HAP-1 (cell line): ENCODE data around the gene PTCH1.

Experiments used
- DNase-seq, 2 experiments: peaks; one replicate each; pipeline ENCODE4 v3.0.0-alpha.2; 2016 to 2020; ENCODE audit warnings: low spot score in 2 of 2
- H3K27me3 ChIP-seq: fragments of 250-450 bp; sonication (Bioruptor Pico); 2 replicates; pipeline ENCODE4 v1.5.1; 2020; ENCODE audit warnings: low read depth, mild to moderate bottlenecking, moderate library complexity
- H3K36me3 ChIP-seq: fragments of 250-450 bp; sonication (Bioruptor Pico); replicated peaks from 2 replicates; pipeline ENCODE4 v1.5.1; 2020; ENCODE audit warnings: mild to moderate bottlenecking
- H3K4me1 ChIP-seq: fragments of 250-450 bp; sonication (Bioruptor Pico); 2 replicates; pipeline ENCODE4 v1.5.1; 2020; ENCODE audit warnings: mild to moderate bottlenecking
- H3K4me3 ChIP-seq: fragments of 250-450 bp; sonication (Bioruptor Pico); 2 replicates; pipeline ENCODE4 v1.5.1; 2020; ENCODE audit warnings: mild to moderate bottlenecking, moderate library complexity
- H3K9me3 ChIP-seq: fragments of 250-450 bp; sonication (Bioruptor Pico); 2 replicates; pipeline ENCODE4 v1.5.1; 2020; ENCODE audit warnings: mild to moderate bottlenecking, moderate library complexity
- in situ Hi-C: fragments of 300-500 bp; cut with MboI; formaldehyde crosslinking; loops from 3 replicates; pipeline ENCODE4 v1.14.3; 2020; ENCODE audit warnings: low sequenced_read_pairs, inconsistent platforms, mixed read lengths

The PTCH1 gene

DNA sequence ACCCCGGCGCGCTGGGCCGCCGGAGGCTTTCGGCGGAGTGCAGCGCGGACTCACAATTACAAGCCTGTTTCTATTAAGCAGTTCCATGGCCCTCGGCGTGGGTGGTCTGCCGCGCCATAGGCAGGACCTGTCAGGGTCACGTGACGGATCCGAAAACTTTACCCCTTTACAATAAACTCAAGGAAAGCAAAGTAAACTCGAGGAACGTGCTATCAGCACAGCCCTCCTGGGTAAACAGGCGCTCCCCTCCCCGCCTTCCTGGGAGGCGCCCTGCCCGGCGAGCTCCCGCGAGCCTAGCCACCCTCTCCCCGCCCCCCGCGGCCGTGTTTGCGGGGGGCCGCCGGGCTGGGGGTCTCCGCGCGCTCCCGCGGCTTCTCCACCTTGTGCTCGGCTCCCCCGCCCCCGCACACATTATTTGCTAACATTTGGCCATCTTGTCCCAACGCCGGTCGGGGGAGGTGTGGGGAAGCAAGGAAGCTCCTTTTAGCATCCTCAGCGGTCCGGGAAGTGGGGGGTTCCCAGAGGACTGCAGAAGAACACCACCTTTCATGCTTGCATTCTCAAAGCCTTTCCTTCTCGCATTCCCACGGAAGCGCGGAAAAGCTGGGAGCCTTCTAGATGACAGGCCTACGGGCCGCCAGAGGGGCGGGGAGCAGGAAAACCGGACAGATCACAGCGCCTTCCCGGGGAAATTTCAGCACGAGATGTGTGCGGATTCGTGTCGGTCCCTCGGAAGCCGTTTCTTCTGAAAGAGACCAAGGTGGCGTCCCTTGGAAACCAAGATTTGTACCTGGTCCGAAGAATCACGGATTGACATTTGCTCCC lies at the start of gene PTCH1:
Gene PTCH1 (minus strand): TSS at position 238 of the 825 bp plus-strand sequence.
- in situ Hi-C loops, result no loop called here

DNA sequence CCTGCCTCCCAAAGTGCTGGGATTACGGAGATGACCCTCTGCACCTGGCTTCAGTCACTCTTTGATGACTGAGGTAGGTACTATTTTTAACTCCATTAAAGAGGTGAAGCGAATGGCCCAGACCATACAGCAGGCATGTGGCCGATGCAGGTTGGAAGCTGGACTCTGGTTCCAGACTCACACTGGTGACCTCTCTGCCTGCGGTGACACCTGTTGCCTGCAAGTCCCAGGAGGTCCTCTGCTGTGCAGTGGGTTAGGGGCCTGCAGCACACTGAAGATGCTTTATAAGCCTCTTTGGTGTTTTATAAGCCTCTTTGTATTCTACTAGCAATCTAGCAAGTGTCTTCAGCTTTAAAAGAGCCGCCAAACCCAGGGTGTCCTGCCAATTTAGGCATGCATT lies 49.2 kb upstream of the PTCH1 start:
- DNase-seq, result no peak
- in situ Hi-C loops, result no loop called here
- H3K27me3 ChIP-seq, result no peaks in the 10 kb centered on the region
- no peaks in the 10 kb centered on the region for H3K4me1 ChIP-seq
- no peaks in the 10 kb centered on the region for H3K9me3 ChIP-seq
- no peak overlapping the region for H3K4me3 ChIP-seq
- no peaks in the 10 kb centered on the region for H3K36me3 ChIP-seq

More for the DNA sequence above, at the start of gene PTCH1:
- Histone ChIP-seq H3K27me3 (no peaks in the 10 kb centered on the region), H3K9me3 (no peaks in the 10 kb centered on the region), H3K36me3 (no peaks in the 10 kb centered on the region), H3K4me1 (peaks cover 35% of the 10 kb centered on the region), H3K4me3 (peak within 1 kb of the TSS; percentile 24)
- DNase-seq, result no peak

DNA sequence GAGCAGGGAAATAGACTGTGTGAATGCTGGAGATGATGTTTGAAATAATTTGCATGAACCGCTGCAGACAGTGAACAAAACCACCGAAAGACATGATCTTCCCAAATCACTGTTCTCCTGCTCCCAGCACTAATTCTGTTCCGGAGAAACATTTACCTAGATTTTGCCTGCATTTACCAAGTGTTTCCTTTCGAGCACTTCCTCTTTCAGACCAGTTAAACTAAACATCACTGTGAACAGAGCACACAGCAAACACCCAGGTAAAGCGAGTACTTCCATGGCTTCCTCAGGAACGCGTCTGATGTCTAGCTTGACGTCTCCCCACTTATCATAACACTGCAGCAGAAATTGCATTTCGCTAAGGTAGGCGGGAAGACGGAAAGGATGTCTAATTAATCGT lies 45.1 kb upstream of the PTCH1 start:
- Histone ChIP-seq H3K4me3 (no peak overlapping the region), H3K4me1 (no peaks in the 10 kb centered on the region), H3K27me3 (no peaks in the 10 kb centered on the region), H3K36me3 (no peaks in the 10 kb centered on the region), H3K9me3 (no peaks in the 10 kb centered on the region)
- DNase-seq, result no peak
- in situ Hi-C loops, result no loop called here

DNA sequence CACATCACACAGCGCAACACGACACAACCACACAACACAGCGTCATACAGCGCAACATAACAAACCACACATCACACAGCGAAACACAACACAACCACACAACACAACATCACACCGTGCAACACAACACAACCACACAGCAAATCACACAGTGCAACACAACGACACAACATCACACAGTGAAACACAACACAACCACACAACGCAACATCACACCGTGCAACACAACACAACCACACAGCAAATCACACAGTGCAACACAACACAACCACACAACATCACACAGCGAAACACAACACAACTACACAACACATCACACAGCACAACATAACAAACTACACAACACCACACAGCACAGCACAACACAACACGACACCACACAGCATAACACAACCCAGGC lies 40.4 kb upstream of the PTCH1 start:
- in situ Hi-C loops, result no loop called here
- no peak for DNase-seq
- no peaks in the 10 kb centered on the region for H3K4me1 ChIP-seq
- H3K27me3 ChIP-seq, result no peaks in the 10 kb centered on the region
- no peak overlapping the region for H3K4me3 ChIP-seq
- no peaks in the 10 kb centered on the region for H3K9me3 ChIP-seq
- no peaks in the 10 kb centered on the region for H3K36me3 ChIP-seq

DNA sequence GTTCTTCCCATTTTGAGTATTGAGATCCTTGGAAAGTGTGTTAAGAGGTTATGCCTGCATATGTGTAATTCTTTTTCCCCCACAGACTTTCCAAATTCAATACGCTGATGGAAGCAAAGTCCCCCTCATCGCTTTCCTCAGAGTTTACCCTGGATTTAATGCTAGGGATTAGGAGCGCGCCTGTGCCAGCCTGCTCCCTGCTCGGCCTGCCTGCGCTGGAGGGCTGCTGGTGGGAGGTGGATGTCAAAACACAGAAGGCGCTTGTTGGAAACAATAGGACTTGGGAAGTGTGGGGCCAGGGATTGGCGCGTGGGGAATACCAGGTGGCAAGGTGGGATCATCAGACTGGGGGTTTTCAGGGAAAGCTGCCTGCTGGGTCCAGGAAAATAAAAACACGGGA lies 39.8 kb upstream of the PTCH1 start:
- no peaks in the 10 kb centered on the region for H3K4me1 ChIP-seq
- DNase-seq, result no peak
- in situ Hi-C loops, result no loop called here
- H3K9me3 ChIP-seq, result no peaks in the 10 kb centered on the region
- H3K4me3 ChIP-seq, result no peak overlapping the region
- H3K27me3 ChIP-seq, result no peaks in the 10 kb centered on the region
- H3K36me3 ChIP-seq, result no peaks in the 10 kb centered on the region

DNA sequence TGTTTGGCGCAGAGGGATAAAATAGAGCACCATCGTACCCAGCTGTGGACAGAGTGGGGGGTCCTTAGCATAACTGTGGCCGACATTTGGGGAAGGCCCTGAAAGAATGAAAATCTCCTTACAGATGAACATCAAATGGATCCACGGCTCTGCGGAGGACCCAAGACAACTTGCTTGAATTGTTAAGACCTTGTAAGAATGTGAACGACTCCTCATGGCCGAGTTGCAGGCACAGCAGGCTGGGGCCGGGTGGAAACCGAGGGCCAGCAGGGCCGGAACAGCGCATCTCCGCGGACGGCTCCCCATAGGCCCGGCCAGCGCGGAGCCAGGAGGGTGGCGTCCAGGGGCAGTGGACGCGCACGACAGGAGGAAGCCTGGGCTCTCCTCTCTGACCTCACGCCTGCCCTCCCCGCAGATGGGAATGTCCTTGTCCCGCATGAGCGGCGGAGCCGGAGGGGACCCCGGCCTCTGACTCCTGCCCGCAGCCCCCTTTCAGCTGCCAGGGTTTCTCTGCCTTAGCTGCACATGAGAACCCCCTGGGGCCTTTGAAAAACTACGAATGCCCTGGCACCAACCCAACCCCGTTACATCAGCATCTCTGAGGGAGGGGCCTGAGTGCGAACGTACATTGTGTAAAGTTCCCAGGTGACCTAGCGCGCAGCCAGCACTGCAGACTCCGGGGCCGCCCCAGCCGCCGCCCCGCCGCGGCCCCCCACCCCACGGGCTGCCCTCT lies 36.2 kb upstream of the PTCH1 start:
- Histone ChIP-seq H3K9me3 (no peaks in the 10 kb centered on the region), H3K4me3 (no peak overlapping the region), H3K27me3 (no peaks in the 10 kb centered on the region), H3K4me1 (no peaks in the 10 kb centered on the region), H3K36me3 (no peaks in the 10 kb centered on the region)
- in situ Hi-C loops, result no loop called here
- no peak for DNase-seq

DNA sequence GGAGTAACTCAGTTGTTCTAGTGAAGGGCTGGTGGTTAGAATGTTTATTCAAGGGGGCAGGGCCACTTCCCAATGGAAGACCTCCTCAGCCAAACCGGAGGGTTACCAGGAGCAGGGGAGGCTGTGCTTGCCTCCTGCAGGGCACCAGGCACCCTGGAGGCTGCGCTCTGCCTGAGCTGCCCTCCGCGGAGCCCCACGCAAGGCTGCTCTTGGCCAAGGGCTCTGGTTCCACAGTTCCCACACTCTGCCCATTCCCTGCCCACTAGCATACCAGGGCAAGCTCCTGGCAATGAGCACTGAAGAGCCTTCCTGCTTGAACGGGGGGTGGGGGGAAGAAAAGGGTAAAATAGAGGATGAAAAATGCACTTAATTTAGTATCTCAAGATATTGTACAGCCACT lies 35.5 kb upstream of the PTCH1 start:
- Histone ChIP-seq H3K4me3 (no peak overlapping the region), H3K36me3 (no peaks in the 10 kb centered on the region), H3K9me3 (no peaks in the 10 kb centered on the region), H3K4me1 (no peaks in the 10 kb centered on the region), H3K27me3 (no peaks in the 10 kb centered on the region)
- no peak for DNase-seq
- in situ Hi-C loops, result no loop called here

DNA sequence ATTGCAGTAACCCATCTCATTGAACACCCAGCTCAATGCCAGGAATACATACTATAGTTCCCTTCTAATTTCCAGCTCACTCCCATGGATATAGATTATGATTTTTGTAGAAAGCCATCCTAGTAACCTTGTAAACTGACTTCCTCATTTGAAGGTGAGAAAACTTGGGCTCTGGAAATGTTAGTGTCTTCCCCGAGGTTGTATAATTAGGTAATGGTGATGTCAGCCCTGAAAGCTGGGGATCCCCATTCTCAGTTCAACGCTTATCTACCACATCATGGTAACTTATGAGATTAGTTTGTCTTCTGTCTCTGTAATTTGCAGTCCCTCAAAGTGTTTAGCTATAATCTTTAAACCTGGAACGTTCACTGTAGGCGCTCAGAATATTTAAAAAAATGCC lies 34.6 kb upstream of the PTCH1 start:
- Histone ChIP-seq H3K4me3 (no peak overlapping the region), H3K36me3 (no peaks in the 10 kb centered on the region), H3K4me1 (no peaks in the 10 kb centered on the region), H3K27me3 (no peaks in the 10 kb centered on the region), H3K9me3 (no peaks in the 10 kb centered on the region)
- in situ Hi-C loops, result no loop called here
- DNase-seq, result no peak

DNA sequence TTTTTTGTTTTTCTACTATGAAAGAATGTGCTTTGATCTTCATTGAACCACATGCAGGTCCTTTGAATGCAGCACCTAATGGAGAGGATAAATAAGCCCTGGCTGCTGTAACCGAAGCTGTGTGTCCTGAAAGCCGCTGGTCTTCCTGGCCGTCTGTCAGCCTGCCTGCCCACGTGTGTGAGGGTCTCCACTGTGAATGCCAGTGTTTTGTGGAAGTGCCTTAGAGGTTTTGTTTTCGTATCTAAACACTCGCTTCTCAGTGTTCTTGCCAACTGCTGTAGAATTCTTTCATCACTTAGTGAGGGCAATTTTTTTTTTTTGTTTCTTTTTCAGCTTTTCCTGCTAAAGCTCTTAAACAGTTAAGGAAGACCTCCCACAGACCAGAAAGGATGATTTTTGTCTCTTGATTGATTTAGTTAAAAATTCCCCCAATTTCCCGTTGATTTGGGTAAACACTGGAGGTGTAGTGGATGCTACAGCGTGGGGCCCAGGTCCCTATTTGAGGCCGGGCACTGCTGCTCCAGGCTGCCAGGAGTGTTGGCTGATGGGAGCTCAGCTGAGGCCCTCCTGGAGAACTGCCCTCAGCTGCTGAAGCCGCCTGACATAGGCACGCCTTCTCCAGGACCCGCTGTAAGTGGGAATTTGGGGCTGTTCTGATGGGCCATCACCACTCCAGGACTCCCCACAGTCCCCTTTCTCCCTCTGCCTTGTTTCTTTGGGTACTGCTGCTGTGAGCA lies 29.2 kb upstream of the PTCH1 start:
- Histone ChIP-seq H3K4me3 (no peak overlapping the region), H3K4me1 (no peaks in the 10 kb centered on the region), H3K36me3 (no peaks in the 10 kb centered on the region), H3K9me3 (no peaks in the 10 kb centered on the region), H3K27me3 (no peaks in the 10 kb centered on the region)
- in situ Hi-C loops, result no loop called here
- DNase-seq, result no peak

DNA sequence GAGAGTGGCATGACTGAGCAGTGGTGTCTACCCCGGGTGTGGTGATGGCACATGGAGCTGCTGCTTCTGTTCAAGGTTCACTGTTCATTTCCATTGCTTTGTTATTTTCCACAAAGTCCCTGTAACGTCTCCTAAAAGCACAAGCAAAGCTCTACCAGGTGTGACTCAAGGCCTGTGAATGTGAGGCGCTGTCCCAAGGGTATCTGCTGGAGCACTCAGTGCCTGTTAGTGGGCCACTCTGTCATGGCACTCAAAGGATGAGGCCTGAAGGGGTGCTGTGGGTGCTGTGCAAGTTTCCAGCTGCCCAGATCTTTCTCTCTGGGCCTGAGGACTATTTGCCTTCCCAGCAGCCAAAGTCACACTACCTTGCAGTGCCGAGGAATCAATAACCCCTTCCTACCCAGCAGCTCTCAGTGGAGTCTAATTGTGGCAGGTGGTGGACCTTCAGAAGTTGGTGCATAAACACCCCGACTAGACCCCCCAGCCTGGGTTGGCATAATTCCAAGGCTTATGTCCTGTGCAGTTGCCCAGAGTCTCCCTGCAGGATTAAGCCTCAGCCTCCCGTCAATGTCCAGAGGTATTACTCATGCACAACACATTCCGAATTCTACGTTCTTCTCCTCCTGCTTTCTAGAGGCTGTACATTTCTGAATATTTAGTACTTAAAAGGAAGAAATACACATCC lies 17.4 kb upstream of the PTCH1 start:
- Histone ChIP-seq H3K9me3 (no peaks in the 10 kb centered on the region), H3K4me1 (no peaks in the 10 kb centered on the region; the same call in 1 of the 2 replicates), H3K27me3 (peaks cover 3% of the 10 kb centered on the region), H3K36me3 (no peaks in the 10 kb centered on the region), H3K4me3 (no peak overlapping the region)
- DNase-seq, result no peak
- in situ Hi-C loops, result no loop called here

DNA sequence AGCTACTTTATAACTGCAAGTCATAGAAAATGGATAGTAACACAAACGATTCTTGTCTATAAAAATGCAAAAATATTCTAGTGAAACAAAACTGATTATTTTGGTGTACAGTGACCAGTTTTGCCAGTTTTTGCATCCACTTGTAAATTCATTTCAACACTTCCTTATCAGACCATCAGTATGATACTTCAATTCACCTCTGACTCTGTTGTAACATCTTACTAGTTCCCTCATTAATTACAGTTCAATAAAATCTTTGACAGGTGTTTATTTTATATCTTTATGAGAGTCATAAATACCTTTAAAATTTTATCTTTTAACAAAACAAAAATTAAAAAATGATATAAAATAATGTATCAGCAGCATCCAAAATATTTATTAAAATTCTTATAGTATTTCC lies 13.1 kb upstream of the PTCH1 start:
- Histone ChIP-seq H3K9me3 (no peaks in the 10 kb centered on the region), H3K36me3 (no peaks in the 10 kb centered on the region), H3K27me3 (peaks cover 3% of the 10 kb centered on the region; the same call in 1 of the 2 replicates), H3K4me3 (no peak overlapping the region), H3K4me1 (no peaks in the 10 kb centered on the region; the same call in 1 of the 2 replicates)
- in situ Hi-C loops, result no loop called here
- DNase-seq, result no peak

DNA sequence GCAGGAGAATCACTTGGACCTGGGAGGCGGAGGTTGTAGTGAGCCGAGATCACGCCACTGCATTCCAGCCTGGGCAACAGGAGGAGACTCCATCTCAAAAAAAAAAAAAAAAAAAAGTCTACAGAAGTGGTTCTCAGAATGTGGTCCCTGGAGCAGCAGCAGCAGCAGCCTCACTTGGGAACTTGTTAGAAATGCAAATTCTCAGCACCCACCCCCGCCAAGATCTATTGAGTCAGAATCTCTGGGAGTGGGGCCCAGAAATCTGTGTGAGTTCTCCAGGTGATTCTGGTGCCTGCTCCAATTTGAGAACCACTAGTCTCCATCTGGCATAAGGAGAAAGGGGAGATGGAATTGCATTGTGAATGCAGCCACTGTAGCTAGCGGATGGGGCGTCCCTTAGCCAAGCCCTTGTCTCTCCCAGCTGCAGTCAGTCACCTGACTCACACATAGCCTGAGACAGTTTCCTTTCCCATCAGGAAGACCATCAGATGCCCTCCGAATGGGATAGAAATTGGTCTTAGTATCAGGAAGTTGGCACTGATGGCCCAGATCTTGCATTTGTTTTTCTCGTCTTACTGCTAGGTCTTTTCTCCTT lies 12.2 kb upstream of the PTCH1 start:
- peaks cover 3% of the 10 kb centered on the region; the same call in 1 of the 2 replicates for H3K27me3 ChIP-seq
- DNase-seq, result no peak
- no peaks in the 10 kb centered on the region for H3K9me3 ChIP-seq
- in situ Hi-C loops, result no loop called here
- H3K36me3 ChIP-seq, result no peaks in the 10 kb centered on the region
- no peaks in the 10 kb centered on the region; the same call in 1 of the 2 replicates for H3K4me1 ChIP-seq
- no peak overlapping the region for H3K4me3 ChIP-seq

DNA sequence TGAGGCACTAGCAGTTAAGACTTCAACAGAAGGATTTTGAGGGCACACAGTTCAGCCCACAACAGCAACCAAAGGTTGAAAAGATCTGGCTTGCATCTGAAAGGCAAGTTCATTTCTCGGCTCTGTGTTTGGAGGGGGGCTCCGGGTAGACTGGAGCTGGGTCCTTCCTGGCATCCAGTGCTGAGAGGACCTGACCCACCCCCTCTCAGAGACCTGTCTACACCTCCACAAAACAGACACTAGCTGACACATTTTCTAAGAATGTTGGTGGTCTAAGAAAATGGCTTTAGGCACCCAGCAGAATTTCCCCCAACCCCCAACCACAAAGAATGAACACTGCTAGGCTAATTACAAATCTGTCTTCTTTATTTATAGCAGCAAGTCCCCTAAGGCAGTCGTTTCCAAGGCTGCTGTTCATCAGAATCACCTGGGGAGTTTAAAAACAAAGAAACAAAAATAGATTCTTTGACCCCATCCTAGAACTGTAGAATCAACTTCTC lies 6.2 kb upstream of the PTCH1 start:
- Histone ChIP-seq H3K36me3 (no peaks in the 10 kb centered on the region), H3K27me3 (no peaks in the 10 kb centered on the region), H3K9me3 (no peaks in the 10 kb centered on the region), H3K4me3 (no peak overlapping the region), H3K4me1 (no peaks in the 10 kb centered on the region)
- DNase-seq, result no peak
- in situ Hi-C loops, result no loop called here
